HepG2 (cell line): ENCODE data around the gene TAS2R4. TPM values are rescaled to one million over a fixed set of nuclear protein-coding genes. Genes with fewer than 3 reads are reported as not detected.
A peak's percentile ranks its signal among the peaks of the same experiment; 100 is the strongest.

Source experiments
- CEBPG ChIP-seq: IDR thresholded peaks from 2 replicates; pipeline ENCODE4 v1.6.1; 2016
- CTCF ChIP-seq: sonication (generic); formaldehyde crosslinking; IDR thresholded peaks from 2 replicates; pipeline ENCODE4 v1.5.0; 2020; ENCODE audit warnings: mild to moderate bottlenecking, missing genetic modification reagents, moderate library complexity
- HNRNPK ChIP-seq: fragments of 200-400 bp; formaldehyde crosslinking; IDR thresholded peaks from 2 replicates; pipeline ENCODE4 v1.6.1; 2018; ENCODE audit warnings: low read length, low read depth, moderate library complexity, mild to moderate bottlenecking; ENCODE audit not compliant: poor library complexity, severe bottlenecking
- IRX3 ChIP-seq: sonication (generic); formaldehyde crosslinking; IDR thresholded peaks from 2 replicates; pipeline ENCODE4 v1.8.1; 2023; ENCODE audit warnings: mild to moderate bottlenecking, low read depth, missing genetic modification reagents, borderline replicate concordance
- KDM2A ChIP-seq: sonication (generic); formaldehyde crosslinking; IDR thresholded peaks from 2 replicates; pipeline ENCODE4 v1.4.0; 2020; ENCODE audit warnings: low read depth, missing genetic modification reagents, borderline replicate concordance
- NFAT5 ChIP-seq: sonication (generic); formaldehyde crosslinking; IDR thresholded peaks from 2 replicates; pipeline ENCODE4 v1.4.0; 2020; ENCODE audit warnings: missing genetic modification reagents
- POLR2A ChIP-seq, 2 experiments: IDR thresholded peaks; 2 replicates each; pipeline ENCODE4 v1.6.1; 2011; ENCODE audit warnings: low read depth in 2 of 2, low read length in 2 of 2, mild to moderate bottlenecking in 1 of 2, moderate library complexity in 1 of 2; ENCODE audit not compliant: insufficient read depth in 1 of 2
- ZNF136 ChIP-seq: sonication (generic); formaldehyde crosslinking; IDR thresholded peaks from 2 replicates; pipeline ENCODE4 v1.8.1; 2022; ENCODE audit warnings: low read depth, mild to moderate bottlenecking, moderate library complexity, missing genetic modification reagents
- ZNF766 ChIP-seq: sonication (generic); formaldehyde crosslinking; IDR thresholded peaks from 2 replicates; pipeline ENCODE4 v1.5.0; 2020; ENCODE audit warnings: missing genetic modification reagents, borderline replicate concordance
- ZNF891 ChIP-seq: sonication (generic); formaldehyde crosslinking; IDR thresholded peaks from 2 replicates; pipeline ENCODE4 v1.5.0; 2020; ENCODE audit warnings: mild to moderate bottlenecking, missing genetic modification reagents
- polyA plus RNA-seq, 8 experiments: library from polyadenylated mRNA; depleted of rRNA in 3 of 8; stranded (reverse) in 7 of 8; unstranded in 1 of 8; fragments of >200 nt; fragmentation: Illumina TruSeq in 4 of 8; extraction: Trizol in 4 of 8; gene quantifications; 2 replicates each; pipeline versions ENCODE4 v1.2.1 to v1.2.3, GENCODE V29; 2011 to 2016; ENCODE audit warnings: low read depth in 4 of 8, missing spikeins in 1 of 8, mixed read lengths in 1 of 8; ENCODE audit not compliant: insufficient read depth in 1 of 8
- total RNA-seq, 5 experiments: library from RNA; depleted of rRNA; stranded (reverse); fragments of >200 nt; fragmentation: Illumina TruSeq; extraction: Trizol; gene quantifications; 2 replicates each; pipeline ENCODE4 v1.2.3, GENCODE V29; 2016; ENCODE audit warnings: low read depth in 1 of 5
- TF ChIP-seq, protein P1 (sequence below): sonication (generic); formaldehyde crosslinking; IDR thresholded peaks from 2 replicates; pipeline ENCODE4 v1.4.0; 2020; ENCODE audit warnings: missing genetic modification reagents
- TF ChIP-seq, protein P2 (sequence below): IDR thresholded peaks from 2 replicates; pipeline ENCODE4 v1.6.1; 2012; ENCODE audit warnings: inconsistent platforms
- TF ChIP-seq, protein P3 (sequence below): sonication (generic); formaldehyde crosslinking; IDR thresholded peaks from 2 replicates; pipeline ENCODE4 v1.4.0; 2020; ENCODE audit warnings: missing genetic modification reagents
- TF ChIP-seq, protein P4 (sequence below): sonication (generic); formaldehyde crosslinking; conservative IDR thresholded peaks from 2 replicates; pipeline ENCODE4 v1.4.0; 2020; ENCODE audit warnings: missing genetic modification reagents
- TF ChIP-seq, protein P5 (sequence below): IDR thresholded peaks from 2 replicates; pipeline ENCODE4 v1.6.1; 2016

Gene TAS2R4
- total and polyA plus RNA-seq, 2 of the 13 experiments (the other 11 are each of a cell fraction or from before 2014, with no cell fraction given): 0.71 to 0.80 TPM

- TF ChIP-seq NFAT5 (CRISPR knock-in tag): no peak
- TF ChIP-seq POLR2A (IDR thresholded peaks at IDR 0.05; ENCODE audit: insufficient read depth in 1 of 2, low read depth in 2 of 2, low read length in 2 of 2): 0 out of 4 replicates have a peak, but pooled peaks of 1 of the 2 experiments have one; percentile 22
- no peak for TF ChIP-seq ZNF891 (CRISPR knock-in tag)
- TF ChIP-seq CTCF (CRISPR knock-in tag): no peak
- TF ChIP-seq, protein P1, sequence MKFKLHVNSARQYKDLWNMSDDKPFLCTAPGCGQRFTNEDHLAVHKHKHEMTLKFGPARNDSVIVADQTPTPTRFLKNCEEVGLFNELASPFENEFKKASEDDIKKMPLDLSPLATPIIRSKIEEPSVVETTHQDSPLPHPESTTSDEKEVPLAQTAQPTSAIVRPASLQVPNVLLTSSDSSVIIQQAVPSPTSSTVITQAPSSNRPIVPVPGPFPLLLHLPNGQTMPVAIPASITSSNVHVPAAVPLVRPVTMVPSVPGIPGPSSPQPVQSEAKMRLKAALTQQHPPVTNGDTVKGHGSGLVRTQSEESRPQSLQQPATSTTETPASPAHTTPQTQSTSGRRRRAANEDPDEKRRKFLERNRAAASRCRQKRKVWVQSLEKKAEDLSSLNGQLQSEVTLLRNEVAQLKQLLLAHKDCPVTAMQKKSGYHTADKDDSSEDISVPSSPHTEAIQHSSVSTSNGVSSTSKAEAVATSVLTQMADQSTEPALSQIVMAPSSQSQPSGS (CRISPR knock-in tag): no peak
- no peak for TF ChIP-seq IRX3 (CRISPR knock-in tag)
- no peak for TF ChIP-seq ZNF136 (CRISPR knock-in tag)
- TF ChIP-seq CEBPG (CRISPR knock-in tag): peak; percentile 86
- TF ChIP-seq HNRNPK: no peak
- TF ChIP-seq, protein P2, sequence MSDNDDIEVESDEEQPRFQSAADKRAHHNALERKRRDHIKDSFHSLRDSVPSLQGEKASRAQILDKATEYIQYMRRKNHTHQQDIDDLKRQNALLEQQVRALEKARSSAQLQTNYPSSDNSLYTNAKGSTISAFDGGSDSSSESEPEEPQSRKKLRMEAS: no peak
- TF ChIP-seq, protein P3, sequence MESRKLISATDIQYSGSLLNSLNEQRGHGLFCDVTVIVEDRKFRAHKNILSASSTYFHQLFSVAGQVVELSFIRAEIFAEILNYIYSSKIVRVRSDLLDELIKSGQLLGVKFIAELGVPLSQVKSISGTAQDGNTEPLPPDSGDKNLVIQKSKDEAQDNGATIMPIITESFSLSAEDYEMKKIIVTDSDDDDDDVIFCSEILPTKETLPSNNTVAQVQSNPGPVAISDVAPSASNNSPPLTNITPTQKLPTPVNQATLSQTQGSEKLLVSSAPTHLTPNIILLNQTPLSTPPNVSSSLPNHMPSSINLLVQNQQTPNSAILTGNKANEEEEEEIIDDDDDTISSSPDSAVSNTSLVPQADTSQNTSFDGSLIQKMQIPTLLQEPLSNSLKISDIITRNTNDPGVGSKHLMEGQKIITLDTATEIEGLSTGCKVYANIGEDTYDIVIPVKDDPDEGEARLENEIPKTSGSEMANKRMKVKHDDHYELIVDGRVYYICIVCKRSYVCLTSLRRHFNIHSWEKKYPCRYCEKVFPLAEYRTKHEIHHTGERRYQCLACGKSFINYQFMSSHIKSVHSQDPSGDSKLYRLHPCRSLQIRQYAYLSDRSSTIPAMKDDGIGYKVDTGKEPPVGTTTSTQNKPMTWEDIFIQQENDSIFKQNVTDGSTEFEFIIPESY (CRISPR knock-in tag): peak; percentile 15; the same call in 1 of the 2 replicates
- no peak for TF ChIP-seq ZNF766
- no peak for TF ChIP-seq KDM2A (CRISPR knock-in tag)
- TF ChIP-seq, protein P4, sequence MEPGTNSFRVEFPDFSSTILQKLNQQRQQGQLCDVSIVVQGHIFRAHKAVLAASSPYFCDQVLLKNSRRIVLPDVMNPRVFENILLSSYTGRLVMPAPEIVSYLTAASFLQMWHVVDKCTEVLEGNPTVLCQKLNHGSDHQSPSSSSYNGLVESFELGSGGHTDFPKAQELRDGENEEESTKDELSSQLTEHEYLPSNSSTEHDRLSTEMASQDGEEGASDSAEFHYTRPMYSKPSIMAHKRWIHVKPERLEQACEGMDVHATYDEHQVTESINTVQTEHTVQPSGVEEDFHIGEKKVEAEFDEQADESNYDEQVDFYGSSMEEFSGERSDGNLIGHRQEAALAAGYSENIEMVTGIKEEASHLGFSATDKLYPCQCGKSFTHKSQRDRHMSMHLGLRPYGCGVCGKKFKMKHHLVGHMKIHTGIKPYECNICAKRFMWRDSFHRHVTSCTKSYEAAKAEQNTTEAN (CRISPR knock-in tag): no peak
- TF ChIP-seq, protein P5, sequence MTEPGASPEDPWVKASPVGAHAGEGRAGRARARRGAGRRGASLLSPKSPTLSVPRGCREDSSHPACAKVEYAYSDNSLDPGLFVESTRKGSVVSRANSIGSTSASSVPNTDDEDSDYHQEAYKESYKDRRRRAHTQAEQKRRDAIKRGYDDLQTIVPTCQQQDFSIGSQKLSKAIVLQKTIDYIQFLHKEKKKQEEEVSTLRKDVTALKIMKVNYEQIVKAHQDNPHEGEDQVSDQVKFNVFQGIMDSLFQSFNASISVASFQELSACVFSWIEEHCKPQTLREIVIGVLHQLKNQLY: no peak
Measured at GRCh38 chr7:141737118-141737835, 39.2 kb upstream of the TAS2R4 start (continued).
